ENCODE data around the gene MAPK4. TPM values are rescaled to one million over a fixed set of nuclear protein-coding genes. Genes with fewer than 3 reads are reported as not detected.

The MAPK4 gene
- polyA plus RNA-seq, 1 experiment = not detected

- H3K27me3 ChIP-seq (ENCODE audit: control insufficient read depth, insufficient read depth, low read length) = no peaks in the 10 kb centered on the region
- no peak for TF ChIP-seq CTCF (IDR thresholded peaks at IDR 0.05; ENCODE audit: insufficient read depth, low read depth, low read length)
- no peak for DNase-seq (ENCODE audit: low read depth)
- H3K36me3 ChIP-seq (ENCODE audit: control insufficient read depth, insufficient read depth, low read length) = no peaks in the 10 kb centered on the region
- no peak overlapping the region for H3K4me3 ChIP-seq (ENCODE audit: low read depth, low read length)
- ChIA-PET POLR2A (no interaction called here), CTCF (no interaction called here)
Observed at GRCh38 chr18:50638884-50639420, 79.1 kb downstream of the MAPK4 start.

GRCh38 chr18:50639711-50640110, 79.8 kb downstream of the MAPK4 start:
- ChIA-PET POLR2A (no interaction called here), CTCF (no interaction called here)
- no peak for DNase-seq (ENCODE audit: low read depth)

GRCh38 chr18:50642439-50642838, 82.6 kb downstream of the MAPK4 start:
- Histone ChIP-seq H3K36me3 (ENCODE audit: control insufficient read depth, insufficient read depth, low read length) (no peaks in the 10 kb centered on the region), H3K27me3 (ENCODE audit: control insufficient read depth, insufficient read depth, low read length) (no peaks in the 10 kb centered on the region), H3K4me3 (ENCODE audit: low read depth, low read length) (no peak overlapping the region)
- CTCF ChIA-PET = no interaction called here
- no peak for DNase-seq (ENCODE audit: low read depth)
- no peak for TF ChIP-seq CTCF (IDR thresholded peaks at IDR 0.05; ENCODE audit: insufficient read depth, low read depth, low read length)
- POLR2A ChIA-PET = no interaction called here

More at GRCh38 chr18:50639711-50640110, 79.8 kb downstream of the MAPK4 start:
- TF ChIP-seq CTCF (IDR thresholded peaks at IDR 0.05; ENCODE audit: insufficient read depth, low read depth, low read length) = no peak
- H3K4me3 ChIP-seq (ENCODE audit: low read depth, low read length) = no peak overlapping the region
- H3K36me3 ChIP-seq (ENCODE audit: control insufficient read depth, insufficient read depth, low read length) = no peaks in the 10 kb centered on the region
- no peaks in the 10 kb centered on the region for H3K27me3 ChIP-seq (ENCODE audit: control insufficient read depth, insufficient read depth, low read length)

- DNase-seq (ENCODE audit: low read depth) = no peak
- no peaks in the 10 kb centered on the region for H3K36me3 ChIP-seq (ENCODE audit: control insufficient read depth, insufficient read depth, low read length)
- no peak for TF ChIP-seq CTCF (IDR thresholded peaks at IDR 0.05; ENCODE audit: insufficient read depth, low read depth, low read length)
- H3K27me3 ChIP-seq (ENCODE audit: control insufficient read depth, insufficient read depth, low read length) = no peaks in the 10 kb centered on the region
- ChIA-PET POLR2A (no interaction called here), CTCF (no interaction called here)
- H3K4me3 ChIP-seq (ENCODE audit: low read depth, low read length) = no peak overlapping the region
Observed at GRCh38 chr18:50644146-50644545, 84.3 kb downstream of the MAPK4 start.

- no peak for DNase-seq (ENCODE audit: low read depth)
- TF ChIP-seq CTCF (IDR thresholded peaks at IDR 0.05; ENCODE audit: insufficient read depth, low read depth, low read length) = no peak
- CTCF ChIA-PET = no interaction called here
- Histone ChIP-seq H3K36me3 (ENCODE audit: control insufficient read depth, insufficient read depth, low read length) (no peaks in the 10 kb centered on the region), H3K4me3 (ENCODE audit: low read depth, low read length) (no peak overlapping the region), H3K27me3 (ENCODE audit: control insufficient read depth, insufficient read depth, low read length) (no peaks in the 10 kb centered on the region)
- POLR2A ChIA-PET = no interaction called here
Observed at GRCh38 chr18:50644807-50645206, 84.9 kb downstream of the MAPK4 start.
